ENCODE data around the gene NXPE1.

The NXPE1 gene

DNA sequence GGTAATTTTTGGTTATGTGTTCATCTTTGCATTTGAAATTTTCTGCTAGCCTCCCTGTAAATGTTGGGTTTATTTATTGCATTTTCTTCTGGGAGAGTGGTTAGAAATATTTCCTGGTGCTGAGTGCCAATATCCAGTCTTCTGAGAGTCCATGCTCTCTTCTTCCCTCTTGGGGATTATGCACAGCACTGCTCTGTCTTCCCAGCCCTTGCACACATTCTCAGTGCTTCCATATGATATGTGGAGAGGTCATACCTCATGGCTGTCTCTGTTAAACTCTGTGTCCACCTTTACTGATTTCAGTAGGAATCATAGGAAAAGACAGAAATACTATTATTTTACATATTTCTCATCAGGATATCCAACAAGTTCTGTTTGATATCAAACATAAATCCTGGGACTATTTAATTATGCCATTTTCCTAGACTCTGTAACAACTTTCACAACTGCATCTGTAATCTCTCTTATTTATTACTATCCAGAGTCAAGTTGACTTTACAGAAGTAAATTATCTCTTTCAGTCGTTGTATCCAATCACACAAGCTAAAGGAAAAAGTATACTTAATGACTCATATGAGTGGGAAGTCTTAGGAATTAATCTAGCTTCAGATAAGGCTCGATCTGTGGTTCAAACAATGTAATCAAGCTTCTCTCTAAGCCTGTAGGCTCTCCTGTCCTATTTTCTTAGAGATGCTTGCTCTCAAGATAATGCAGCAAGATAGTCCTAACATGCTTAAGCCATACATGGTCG, 2.7 kb upstream of the NXPE1 start:
- DNase-seq = no peak

DNA sequence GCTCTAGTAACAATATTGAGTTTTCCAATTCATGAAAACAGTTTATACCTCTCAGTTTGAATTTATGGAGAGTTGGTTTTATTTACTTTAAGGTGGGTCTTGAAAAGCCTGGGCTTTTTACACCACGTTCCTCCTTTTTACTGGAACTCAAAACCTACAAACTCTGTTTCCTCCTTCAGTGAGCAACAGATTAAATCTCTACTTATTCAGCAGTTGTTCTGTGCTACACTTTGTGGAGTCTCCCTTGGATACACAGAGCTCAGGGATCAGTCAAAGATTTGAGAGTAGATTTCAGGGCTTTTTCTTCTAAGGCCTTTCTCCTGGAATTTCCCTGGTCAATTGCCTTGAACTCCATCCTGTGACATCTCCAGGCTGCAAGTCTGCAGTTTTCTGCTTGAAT, 3.5 kb downstream of the NXPE1 start:
- DNase-seq = no peak

DNA sequence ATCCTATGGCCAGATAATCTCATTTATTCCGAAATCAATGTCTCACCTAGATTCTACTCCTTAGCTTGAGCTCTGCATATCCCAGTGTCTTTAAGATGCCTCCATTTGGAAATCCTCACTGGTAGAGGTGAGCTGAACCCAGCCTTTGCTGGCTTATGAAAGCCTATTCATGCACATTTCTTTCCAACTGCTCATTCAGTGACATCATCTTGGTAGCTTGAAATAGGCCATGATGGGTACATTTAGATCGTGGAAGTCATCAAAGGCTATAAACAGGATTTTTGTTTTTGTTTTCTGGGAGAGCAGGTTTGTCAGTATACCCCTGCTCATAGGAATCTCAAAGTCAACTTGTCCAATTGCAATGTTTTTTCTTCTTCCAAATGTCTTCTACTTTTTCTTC, 6.0 kb downstream of the NXPE1 start:
- DNase-seq = no peak

DNA sequence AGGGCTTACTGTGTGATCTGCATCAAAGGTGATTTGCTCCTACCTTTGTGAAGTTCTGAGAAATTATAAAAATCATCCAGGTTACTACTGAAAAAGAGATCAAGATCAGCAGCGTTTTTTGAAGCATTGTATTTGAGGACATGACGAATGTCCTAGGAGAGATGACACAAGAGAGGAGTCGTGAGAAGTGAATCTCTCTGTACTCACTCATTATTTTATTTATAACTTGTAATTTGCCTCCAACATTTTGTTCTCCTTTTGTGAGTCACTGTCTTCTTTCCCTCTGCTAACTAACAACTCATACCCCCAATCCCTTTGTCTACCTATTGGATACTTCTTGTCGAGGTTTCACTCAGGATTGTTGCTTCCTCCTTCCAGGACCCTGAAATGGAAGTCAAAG, 8.6 kb downstream of the NXPE1 start:
- DNase-seq = no peak

DNA sequence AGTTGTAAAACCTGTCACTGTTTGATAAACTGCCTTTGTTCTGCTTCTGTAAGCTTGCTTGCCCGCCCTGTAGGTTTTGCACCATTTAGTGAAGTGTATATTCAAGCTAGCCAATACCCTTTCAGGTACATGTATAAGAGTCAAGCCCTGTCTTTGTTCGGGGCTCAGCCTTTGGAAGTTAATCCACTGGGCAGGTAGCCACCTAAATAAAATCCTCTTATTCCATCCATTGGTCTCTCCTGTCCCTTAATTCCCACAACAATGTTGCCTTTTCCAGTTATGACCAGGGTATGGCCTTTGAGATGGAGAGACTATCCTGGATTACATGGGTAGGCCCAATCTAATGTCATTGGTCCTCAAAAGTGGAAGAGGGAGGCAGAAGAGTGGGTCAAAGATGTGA, 34.0 kb downstream of the NXPE1 start:
- no peak for DNase-seq

DNA sequence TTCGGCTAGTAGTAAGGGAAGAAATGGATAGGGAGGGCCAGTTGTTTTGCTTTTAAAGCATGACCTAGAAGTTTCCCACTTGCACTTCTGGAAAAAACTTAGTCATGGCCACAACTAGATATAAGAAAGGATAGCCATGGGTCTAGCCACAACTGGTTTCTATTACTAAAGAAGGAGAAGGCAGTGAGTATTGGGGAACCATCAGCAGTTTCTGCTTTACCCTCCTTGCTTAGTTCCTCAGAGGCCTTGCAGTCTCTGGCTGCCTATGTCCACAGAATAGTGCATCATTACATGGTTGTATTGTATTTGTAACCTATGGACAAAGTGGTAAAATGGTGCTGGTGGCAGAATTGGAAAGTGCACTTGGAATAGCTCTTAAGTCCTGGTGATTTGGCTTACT, 35.6 kb downstream of the NXPE1 start:
- DNase-seq = no peak

DNA sequence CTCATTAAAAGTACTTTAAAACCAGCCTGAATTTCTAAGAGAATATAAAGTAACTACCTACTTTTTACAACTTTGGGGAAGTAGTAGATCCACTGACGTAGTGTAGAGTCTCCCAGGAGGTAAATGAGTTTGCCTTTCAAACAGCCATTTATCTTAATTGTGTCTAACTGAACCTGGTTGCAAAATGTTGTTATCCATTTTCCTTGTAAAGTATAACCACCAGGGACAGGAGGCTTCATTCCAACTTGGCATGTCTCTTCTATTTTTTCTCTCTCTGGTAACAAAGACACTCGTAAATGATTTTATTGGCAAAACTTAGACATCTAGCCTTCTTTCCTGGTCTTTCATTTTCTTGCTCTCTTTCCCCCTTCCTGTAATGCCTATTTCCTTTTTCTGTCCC, 36.9 kb downstream of the NXPE1 start:
- no peak for DNase-seq

DNA sequence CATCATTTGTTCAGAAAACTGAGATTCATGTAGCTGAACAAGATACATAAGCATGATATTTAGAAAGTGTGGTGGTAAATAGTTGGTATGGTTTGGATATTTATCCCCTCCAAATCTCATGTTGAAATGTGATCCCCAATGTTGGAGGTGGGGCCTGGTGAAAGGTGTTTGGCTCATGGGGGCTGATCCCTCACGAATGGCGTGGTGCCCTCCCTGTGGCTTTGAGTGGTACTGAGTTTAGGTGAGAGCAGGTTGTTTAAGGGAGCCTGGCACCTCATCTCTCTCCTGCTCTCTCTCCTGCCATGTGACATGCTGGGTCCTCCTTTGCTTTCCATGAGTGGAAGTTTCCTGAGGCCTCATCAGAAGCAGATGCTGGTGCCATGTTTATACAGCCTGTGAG, 48.1 kb downstream of the NXPE1 start:
- DNase-seq = no peak

DNA sequence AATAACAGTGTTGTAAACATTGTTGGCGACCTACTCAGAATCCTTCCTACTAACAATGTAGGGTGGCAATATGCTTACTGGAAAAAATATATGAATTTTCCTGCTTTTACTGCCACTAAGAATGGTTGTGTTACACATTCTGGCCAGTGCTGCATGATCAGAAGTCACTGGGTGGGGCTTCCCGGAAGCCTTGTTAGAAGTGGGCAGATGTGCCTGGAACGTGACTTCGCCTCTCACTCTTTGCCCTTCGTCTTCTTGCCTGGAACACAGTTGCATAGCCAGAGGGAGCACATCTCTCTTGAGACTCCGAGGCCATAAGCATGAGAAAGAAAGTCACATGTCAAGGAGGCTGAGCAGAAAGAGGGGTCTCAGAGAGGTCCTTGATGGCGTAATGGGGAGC, 48.6 kb downstream of the NXPE1 start:
- DNase-seq = no peak

DNA sequence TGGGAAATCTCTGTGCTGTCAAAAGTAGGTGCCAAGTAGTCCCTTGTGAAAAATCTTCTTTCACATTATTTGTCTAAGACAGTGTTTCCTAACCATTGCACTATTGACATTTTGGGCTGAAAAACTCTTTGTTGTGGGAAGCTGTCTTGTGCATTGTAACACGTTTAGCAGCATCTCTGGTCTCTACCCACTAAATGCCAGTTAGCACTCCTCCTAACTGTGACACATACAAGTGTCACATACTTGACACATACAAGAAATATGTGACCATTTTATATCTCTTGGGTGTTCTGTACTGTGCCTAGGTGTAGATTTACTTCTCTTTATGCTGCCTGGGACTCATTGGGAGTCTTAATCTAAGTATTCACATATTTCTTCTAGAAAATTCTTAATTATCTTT, 57.8 kb downstream of the NXPE1 start:
- no peak for DNase-seq

DNA sequence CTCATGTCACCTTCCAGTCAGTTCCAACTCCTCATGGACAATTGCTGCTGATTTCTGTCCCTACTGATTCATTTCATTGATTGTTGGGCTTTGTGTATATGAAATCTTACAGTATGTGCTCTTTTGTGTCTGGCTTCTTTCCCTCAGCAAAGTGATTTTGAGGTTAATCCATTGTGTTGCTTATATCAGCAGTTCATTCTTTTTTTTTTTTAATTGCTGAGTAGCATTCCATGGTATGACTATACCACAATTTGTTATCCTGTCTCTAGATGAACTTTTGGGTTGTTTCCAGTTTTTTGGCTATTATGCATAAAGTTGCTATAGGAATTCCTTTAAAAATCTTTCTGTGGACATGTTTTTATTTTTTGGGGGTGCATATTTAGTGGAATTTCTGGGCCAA, 59.9 kb downstream of the NXPE1 start:
- no peak for DNase-seq

DNA sequence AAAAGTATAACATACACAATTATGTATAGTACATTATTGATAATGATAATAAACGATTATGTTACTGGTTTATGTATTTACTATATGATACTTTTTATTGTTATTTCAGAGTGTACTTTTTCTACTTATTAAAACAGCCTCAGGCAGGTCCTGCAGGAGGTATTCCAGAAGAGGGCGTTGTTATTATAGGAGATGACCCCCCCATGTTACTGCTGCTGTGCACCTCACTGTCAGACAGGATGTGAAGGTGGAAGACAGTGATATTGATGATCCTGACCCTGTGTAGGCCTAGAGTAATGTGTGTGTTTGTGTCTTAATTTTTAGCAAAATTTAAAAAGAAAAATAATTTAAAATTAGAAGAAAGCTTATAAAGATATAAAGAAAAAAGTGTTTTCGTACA, 62.8 kb downstream of the NXPE1 start:
- no peak for DNase-seq

DNA sequence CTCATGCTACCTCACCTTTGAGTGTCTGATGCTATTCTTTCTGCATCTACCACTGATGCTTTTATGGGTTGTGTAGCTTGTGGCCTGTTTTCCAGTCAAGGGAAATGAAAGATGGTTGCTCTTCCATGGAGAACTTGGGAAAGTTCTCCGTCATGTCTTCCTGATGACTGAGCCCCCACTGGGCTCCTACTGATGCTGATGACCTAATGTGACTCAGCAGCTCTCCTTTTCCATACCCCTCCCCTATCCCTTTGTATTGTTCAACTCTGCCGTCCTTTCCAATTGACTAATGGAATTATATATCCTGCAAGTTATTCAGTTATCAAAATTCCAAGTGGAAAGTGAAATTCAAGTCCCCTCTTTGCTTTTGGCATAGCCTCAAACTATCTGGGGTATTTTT, 75.8 kb downstream of the NXPE1 start:
- DNase-seq = no peak

DNA sequence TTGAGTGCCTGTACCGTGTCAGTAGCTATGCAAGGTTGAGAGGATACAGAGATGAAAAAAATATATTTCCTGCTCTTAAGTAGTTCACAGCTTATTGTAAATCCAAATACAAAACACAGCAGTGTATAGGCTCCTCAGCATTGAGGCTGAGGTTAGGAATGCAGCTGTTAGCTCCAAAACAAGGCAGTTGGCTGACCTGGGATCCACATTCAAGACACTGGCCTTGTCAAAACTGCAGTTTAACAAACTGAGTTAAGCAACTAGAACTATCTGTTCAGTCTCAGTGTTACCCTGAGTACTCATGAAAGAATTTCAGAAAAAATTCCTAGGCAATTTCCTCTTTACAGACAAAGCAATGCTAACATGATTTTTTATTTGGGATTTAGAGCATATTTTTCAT, 77.6 kb downstream of the NXPE1 start:
- DNase-seq = no peak

DNA sequence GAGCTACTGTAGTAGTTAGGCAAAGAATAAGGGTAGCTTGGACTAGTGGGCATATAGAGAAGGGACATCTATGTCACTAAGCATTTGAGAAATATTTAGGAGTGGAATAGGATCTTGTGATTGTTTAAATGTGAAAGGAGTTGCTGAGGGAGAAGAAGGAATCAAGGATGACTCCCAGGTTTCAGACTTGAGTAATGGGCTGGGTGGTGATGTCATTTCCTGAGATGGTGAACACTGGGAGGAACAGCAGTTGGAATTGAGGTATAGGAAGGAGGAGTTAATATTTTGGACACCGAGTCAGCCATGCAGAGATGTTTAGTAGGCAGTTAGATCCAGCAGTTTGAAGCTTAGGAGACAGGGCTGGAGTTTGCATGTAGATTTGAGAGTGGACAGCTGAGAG, 80.3 kb downstream of the NXPE1 start:
- no peak for DNase-seq

DNA sequence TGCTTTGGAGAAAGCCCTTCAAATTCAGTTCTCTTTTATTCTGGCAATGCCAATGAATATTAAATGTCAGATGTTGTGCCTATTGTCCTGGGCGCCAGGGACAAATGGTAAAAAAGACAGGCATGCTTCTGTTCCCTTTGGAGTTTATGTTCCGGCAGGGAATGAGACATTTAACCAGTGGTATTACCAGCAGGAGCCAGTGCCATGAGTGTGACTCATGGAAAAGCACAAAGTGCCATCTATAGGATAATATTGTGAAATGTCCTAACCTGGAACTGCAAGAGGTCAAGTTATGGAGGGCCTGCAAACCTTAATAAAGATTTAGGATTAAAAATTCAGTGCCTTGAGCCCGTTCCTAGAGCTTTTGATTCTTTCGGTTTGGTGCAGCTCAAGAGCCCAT, 80.9 kb downstream of the NXPE1 start:
- no peak for DNase-seq

DNA sequence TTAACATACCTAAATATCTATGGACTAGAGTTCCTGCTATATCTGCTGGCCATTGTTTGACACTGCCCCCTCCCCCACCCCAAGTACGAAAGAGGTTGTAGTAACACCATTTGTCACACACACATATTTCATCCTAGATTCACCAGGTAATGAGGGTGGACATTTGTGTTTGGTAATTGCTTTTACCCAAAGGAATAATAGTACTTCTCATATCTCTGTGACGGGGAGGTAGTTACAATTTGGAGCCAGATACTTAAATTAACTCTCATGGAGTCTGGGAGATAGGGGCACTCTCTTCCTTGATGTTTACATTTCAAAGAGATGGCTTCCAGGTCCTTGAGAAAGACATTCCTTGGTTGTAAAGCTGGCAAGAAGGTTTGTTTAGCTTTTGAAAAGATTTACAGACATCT, 81.7 kb downstream of the NXPE1 start:
- DNase-seq = no peak

DNA sequence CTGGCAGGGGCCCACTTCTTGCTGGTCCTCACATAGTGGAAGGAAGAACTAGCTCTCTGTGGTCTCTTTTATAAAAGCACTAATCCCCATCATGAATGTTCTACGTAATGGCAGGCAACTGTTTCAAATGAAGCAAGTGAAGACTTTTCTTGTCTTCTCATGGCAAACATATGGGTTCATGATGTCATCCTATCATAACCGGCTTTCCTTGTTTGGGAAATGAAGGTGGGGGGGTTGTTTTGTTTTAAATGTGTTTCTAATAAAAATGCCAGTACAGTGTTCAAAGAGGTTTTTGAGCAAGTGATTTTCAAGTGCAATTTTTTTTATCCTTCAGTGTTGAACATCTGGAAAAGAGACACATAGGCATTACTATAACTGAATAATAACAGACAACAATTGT, 87.0 kb downstream of the NXPE1 start:
- DNase-seq = no peak
